Esophagus muscularis mucosa (tissue), 4 donors: ENCODE data around the gene KCNE2. TPM values are rescaled to one million over a fixed set of nuclear protein-coding genes. Genes with fewer than 3 reads are reported as not detected.

Experiments
- DNase-seq: peaks from one replicate; pipeline ENCODE4 v3.0.0-alpha.2; 2017; ENCODE audit errors: extremely low spot score
- H3K27ac ChIP-seq, 4 donors: fragments of 200-600 bp; sonication (generic); replicated peaks in 1 of 4; 1 replicate in 3 of 4; 2 replicates in 1 of 4; pipeline ENCODE4 v1.5.1; 2016 to 2019; ENCODE audit warnings: mild to moderate bottlenecking in 1 of 4
- H3K27me3 ChIP-seq, 4 donors: fragments of 200-600 bp; sonication (generic); one replicate each; pipeline versions ENCODE4 v1.5.1 to v1.6.0; 2016 to 2019
- H3K36me3 ChIP-seq, 4 donors: fragments of 200-600 bp; sonication (generic); one replicate each; pipeline ENCODE4 v1.5.1; 2016 to 2019
- H3K4me1 ChIP-seq, 4 donors: fragments of 200-600 bp; sonication (generic); one replicate each; pipeline ENCODE4 v1.5.1; 2016 to 2019
- H3K4me3 ChIP-seq, 4 donors: fragments of 200-600 bp; sonication (generic); 1 replicate in 2 of 4; 2 replicates in 2 of 4; pipeline ENCODE4 v1.5.1; 2016 to 2019; ENCODE audit warnings: mild to moderate bottlenecking in 4 of 4, moderate library complexity in 1 of 4
- H3K9me3 ChIP-seq, 4 donors: fragments of 200-600 bp; sonication (generic); 1 replicate in 3 of 4; 2 replicates in 1 of 4; pipeline ENCODE4 v1.5.1; 2016 to 2019
- CTCF ChIP-seq, 3 experiments: fragments of 200-600 bp in 2 of 3; fragments of 450-650 bp in 1 of 3; sonication (generic) in 2 of 3; IDR thresholded peaks; one replicate each; pipeline ENCODE4 v1.5.1; 2017 to 2019; ENCODE audit warnings: antibody characterized with exemption in 3 of 3, mild to moderate bottlenecking in 2 of 3, moderate library complexity in 1 of 3
- EP300 ChIP-seq: sonication (generic); formaldehyde crosslinking; IDR thresholded peaks from one replicate; pipeline ENCODE4 v1.6.1; 2017; ENCODE audit warnings: antibody characterized with exemption
- POLR2A ChIP-seq: fragments of 450-650 bp; IDR thresholded peaks from one replicate; pipeline ENCODE4 v1.6.1; 2017; ENCODE audit warnings: antibody characterized with exemption, moderate library complexity, mild to moderate bottlenecking, low read depth
- POLR2AphosphoS5 ChIP-seq, 2 donors: sonication (generic); formaldehyde crosslinking; IDR thresholded peaks; one replicate each; pipeline ENCODE4 v1.6.1; 2017; ENCODE audit warnings: antibody characterized with exemption in 2 of 2
- WGBS: methylation state at CpG from one replicate; pipeline ENCODE4 v1.1.5; 2018; 5-methylcytosine and 5-hydroxymethylcytosine counted together
- intact Hi-C: fragments of 100-400 bp; cut with DNase I; formaldehyde crosslinking; loops from one replicate; pipeline ENCODE4 v1.15.1; 2023
- total RNA-seq, 4 donors: library from RNA; depleted of rRNA; stranded (reverse); fragments of >200 nt; gene quantifications; one replicate each; pipeline versions ENCODE4 v1.1.0 to v1.2.1, GENCODE V29; 2016

Gene KCNE2
- total RNA-seq, 4 donors from 2014 or later: 0.40 TPM; not detected in 3

GRCh38 chr21:34354836-34355235 lies 9.0 kb upstream of the KCNE2 start:
- WGBS: 76% methylated on average over 4 of the region's 4 CpGs
- H3K27ac ChIP-seq: no peak overlapping the region
- peaks cover 0 to 8% (median 6%) of the 10 kb centered on the region in 4 donors for H3K4me1 ChIP-seq
- TF ChIP-seq POLR2AphosphoS5 (IDR thresholded peaks at IDR 0.05) (no peak), CTCF (IDR thresholded peaks at IDR 0.05) (no peak), EP300 (no peak)
- no peaks in the 10 kb centered on the region for H3K27me3 ChIP-seq
- no peak overlapping the region for H3K4me3 ChIP-seq
- no peak for DNase-seq
- no peaks in the 10 kb centered on the region for H3K36me3 ChIP-seq
- intact Hi-C loops: no loop called here
- no peaks in the 10 kb centered on the region for H3K9me3 ChIP-seq

- TF ChIP-seq POLR2AphosphoS5 (IDR thresholded peaks at IDR 0.05): no peak
- no peak for TF ChIP-seq POLR2A
- no peak for TF ChIP-seq EP300
- TF ChIP-seq CTCF (IDR thresholded peaks at IDR 0.05): no peak
- H3K27me3 ChIP-seq: no peaks in the 10 kb centered on the region
- WGBS: 98% methylated on average over 5 of the region's 5 CpGs
These were observed 8.2 kb upstream of the KCNE2 start for GRCh38 chr21:34355570-34355969.

GRCh38 chr21:34357889-34358288 lies 5.9 kb upstream of the KCNE2 start:
- H3K27ac ChIP-seq: no peak overlapping the region
- TF ChIP-seq EP300: no peak
- TF ChIP-seq POLR2AphosphoS5 (IDR thresholded peaks at IDR 0.05): no peak
- TF ChIP-seq CTCF (IDR thresholded peaks at IDR 0.05): no peak
- no peak for TF ChIP-seq POLR2A
- H3K4me1 ChIP-seq: peaks cover 0 to 7% (median 2%) of the 10 kb centered on the region in 4 donors
- 100% methylated on average over 2 of the region's 2 CpGs for WGBS
- H3K4me3 ChIP-seq: no peak overlapping the region
- DNase-seq: no peak
- no peaks in the 10 kb centered on the region for H3K27me3 ChIP-seq
- intact Hi-C loops: no loop called here
- H3K9me3 ChIP-seq: no peaks in the 10 kb centered on the region
- H3K36me3 ChIP-seq: no peaks in the 10 kb centered on the region

More at GRCh38 chr21:34355570-34355969, 8.2 kb upstream of the KCNE2 start:
- Histone ChIP-seq H3K36me3 (no peaks in the 10 kb centered on the region), H3K9me3 (no peaks in the 10 kb centered on the region), H3K27ac (no peak overlapping the region), H3K4me3 (no peak overlapping the region), H3K4me1 (peaks cover 0 to 8% (median 6%) of the 10 kb centered on the region in 4 donors)
- intact Hi-C loops: no loop called here
- no peak for DNase-seq

- WGBS: 84% methylated on average over 1 of the region's 1 CpG
- intact Hi-C loops: no loop called here
These were observed 4.9 kb upstream of the KCNE2 start for GRCh38 chr21:34358866-34359265.

More at GRCh38 chr21:34358866-34359265, 4.9 kb upstream of the KCNE2 start:
- DNase-seq: no peak
- Histone ChIP-seq H3K4me3 (no peak overlapping the region), H3K27me3 (no peaks in the 10 kb centered on the region), H3K4me1 (peaks cover 0 to 7% (median 2%) of the 10 kb centered on the region in 4 donors), H3K27ac (no peak overlapping the region), H3K36me3 (no peaks in the 10 kb centered on the region), H3K9me3 (no peaks in the 10 kb centered on the region)
- TF ChIP-seq POLR2A (no peak), POLR2AphosphoS5 (IDR thresholded peaks at IDR 0.05) (no peak), CTCF (IDR thresholded peaks at IDR 0.05) (no peak), EP300 (no peak)
